Suppressor macrophage treated with lipopolysaccharide for 1 hour (primary cell): ENCODE results near the gene ANKS1A.

Experiments
- DNase-seq, 3 donors: peaks; one replicate each; pipeline ENCODE4 v3.0.0-alpha.2; 2020 to 2022

The ANKS1A gene

DNA sequence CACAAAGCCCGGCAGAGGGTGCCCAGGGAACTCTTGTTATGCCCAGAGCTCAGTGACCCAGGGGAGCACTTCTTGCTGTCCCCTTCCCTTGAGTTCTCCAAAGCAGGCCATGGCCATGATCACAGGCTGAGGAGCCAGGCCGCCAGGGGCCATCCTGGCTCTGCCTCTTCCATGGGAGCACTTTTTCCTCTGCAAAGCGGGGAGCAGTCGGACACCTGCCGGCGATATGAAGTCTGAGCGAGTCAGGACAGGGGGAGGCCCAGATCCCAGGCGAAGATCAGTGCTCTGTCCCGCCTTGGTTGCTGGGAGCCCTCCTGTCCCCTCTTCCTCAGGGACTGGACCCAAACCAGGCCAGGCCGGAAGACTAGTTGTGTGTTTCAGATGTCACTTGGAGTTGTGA lies 184.2 kb downstream of the ANKS1A start:
- DNase-seq, result no peak

DNA sequence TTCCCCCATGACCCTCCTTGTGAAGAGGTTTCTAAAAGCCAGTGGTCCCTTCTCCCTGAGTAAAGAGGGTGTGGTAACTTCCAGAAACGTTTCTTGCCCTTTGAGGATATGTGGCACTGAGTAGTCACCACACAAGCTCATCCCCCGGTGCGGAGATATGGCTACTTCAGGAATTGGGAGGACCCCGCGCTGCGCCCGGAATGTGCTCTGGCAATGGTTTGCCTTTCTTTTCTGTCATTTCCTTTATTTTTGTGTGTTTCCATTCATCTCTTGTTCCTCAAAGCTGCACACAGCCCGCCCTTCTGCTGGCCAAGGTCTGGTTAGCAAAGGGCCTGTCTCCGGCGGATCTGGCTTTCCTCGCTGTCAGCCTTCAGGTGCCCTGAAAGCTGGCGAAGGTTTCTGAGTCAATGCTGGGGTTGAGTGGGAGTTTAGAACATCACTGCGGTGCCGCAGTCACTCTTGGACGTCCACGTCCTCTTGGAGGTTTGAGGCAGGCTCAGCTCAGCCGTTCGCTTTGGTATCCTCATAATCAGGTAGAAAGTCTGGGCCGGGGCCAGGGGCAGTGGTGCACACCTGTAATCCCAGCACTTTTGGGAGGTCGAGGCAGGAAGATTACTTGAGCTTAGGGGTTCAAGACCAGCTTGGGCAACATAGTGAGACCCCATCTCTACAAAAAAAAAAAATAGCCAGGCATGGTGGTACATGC lies 184.9 kb downstream of the ANKS1A start:
- no peak for DNase-seq

DNA sequence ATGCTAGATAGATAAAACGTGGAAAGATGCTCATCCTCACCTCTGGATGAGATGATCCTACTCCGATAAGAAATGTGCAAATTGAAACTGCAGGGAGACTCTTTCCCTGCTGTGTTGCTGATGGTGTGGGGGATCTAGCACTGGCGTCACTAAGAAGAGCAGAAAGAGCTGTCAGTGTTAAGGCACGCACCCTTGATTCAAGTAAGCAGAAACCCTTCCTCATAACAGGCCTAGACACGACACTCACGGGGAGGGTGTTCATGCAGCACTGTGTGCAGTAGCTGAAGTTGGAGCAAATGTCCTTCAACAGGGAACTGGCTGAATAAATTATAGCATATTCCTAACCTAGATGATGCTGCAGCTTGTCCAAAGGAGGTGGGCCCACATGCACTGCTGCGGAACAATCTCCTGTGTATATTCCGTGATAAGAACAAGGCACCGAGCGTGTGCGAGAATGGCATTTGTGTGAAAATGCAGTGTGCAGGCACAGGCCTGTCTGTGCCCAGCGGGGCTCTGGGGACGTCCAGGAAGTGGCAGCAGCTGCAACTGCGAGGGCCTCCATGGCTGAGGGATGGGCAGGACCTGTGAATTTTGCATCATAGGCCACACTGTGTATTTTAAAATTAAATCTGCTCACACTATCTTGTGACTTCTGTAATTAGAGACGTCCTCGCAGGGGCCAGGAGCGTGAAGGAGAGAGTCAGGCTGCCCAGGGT lies 188.1 kb downstream of the ANKS1A start:
- no peak for DNase-seq

DNA sequence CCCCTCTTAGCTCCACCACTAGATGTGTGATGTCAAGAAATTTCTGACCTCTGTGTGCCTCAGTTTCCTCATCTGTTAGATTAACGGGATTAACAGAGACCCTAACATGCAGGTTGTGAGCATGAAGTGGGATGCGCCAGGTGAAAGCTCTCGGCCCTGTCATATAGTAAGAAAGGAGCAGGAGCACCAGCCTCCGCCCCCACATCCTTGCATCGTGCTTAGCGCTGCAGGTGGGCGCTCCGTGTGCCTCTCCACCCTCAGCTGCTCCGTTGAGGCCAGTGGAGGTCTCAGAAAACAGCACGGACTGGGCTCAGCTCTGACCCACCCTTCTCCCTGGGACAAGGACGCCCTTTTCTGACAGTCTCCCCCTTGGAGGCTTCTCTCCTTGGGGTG lies 188.7 kb downstream of the ANKS1A start:
- no peak for DNase-seq

DNA sequence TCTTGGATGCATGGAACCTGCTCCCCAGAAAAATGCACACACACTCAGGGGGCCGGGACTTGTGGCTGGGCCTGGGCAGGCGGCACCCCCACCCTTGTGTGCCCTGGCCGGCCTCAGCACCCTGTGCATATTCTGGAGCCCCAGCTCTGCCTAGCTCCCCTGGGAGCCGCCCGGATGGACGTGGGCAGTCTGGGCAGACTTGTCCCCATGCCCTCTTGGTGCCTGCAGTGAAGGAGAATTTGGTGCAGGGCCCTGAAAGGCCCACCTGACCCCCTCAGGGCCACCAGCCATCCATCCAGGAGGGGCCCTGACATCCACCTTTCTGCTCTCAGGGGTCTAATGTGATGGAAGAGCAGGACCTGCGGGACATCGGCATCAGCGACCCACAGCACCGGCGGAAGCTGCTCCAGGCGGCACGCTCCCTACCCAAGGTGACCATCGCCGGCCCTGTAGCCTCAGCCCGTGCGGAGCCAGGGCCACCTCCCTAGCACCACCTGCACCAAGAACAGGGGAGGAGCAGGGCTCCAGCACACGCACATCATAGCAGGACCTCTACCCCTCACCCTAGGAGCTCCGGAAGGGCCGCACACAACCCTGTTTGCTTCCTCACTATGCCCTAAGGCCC lies 189.3 kb downstream of the ANKS1A start:
- no peak for DNase-seq

DNA sequence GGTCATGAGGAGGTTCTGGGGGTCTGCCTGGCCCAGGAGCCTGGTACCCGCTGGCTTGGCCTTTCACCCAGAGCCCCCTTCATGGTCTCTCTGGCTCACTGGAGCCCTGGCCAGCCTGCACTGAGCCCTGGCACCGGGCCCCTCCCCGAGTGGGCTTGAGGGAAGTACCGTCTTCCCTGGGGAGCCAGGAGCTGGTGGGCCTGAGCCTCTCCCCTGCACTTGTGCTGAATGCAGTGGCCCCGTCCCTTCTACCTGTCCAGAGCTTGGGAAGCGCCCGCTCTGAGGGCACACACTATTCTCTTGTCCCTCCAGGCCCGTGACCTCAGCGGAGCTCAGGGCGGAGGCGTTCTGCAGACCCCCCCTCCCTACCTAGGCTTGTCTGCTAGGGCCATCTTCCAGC lies 189.8 kb downstream of the ANKS1A start:
- DNase-seq, result no peak

DNA sequence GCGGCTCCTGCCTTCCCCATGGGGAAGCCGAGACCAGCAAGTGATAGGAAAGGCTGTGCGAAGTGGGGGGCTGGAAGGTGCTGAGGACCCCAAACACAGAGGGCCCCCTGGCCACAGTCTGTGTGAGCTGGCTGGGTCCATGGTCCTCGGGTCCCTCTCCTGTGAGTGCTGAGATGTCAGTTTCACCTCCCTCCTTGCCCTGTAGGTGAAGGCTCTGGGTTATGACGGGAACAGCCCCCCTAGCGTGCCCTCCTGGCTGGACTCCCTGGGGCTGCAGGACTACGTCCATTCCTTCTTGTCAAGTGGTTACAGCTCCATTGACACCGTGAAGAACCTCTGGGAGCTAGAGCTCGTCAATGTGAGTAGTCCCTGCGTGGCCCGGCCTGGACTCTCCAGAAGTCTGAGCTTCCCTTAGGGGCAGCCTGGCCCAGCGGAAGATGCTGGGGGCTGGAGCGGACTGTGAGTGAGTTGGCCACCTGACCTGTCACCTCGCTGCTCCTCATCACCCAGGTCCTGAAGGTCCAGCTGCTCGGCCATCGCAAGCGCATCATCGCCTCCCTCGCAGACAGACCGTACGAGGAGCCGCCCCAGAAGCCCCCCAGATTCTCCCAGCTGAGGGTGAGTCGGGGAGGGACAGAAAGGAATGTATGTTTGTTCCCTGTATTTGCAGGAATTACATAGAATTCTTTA lies 190.4 kb downstream of the ANKS1A start:
- DNase-seq, result no peak

DNA sequence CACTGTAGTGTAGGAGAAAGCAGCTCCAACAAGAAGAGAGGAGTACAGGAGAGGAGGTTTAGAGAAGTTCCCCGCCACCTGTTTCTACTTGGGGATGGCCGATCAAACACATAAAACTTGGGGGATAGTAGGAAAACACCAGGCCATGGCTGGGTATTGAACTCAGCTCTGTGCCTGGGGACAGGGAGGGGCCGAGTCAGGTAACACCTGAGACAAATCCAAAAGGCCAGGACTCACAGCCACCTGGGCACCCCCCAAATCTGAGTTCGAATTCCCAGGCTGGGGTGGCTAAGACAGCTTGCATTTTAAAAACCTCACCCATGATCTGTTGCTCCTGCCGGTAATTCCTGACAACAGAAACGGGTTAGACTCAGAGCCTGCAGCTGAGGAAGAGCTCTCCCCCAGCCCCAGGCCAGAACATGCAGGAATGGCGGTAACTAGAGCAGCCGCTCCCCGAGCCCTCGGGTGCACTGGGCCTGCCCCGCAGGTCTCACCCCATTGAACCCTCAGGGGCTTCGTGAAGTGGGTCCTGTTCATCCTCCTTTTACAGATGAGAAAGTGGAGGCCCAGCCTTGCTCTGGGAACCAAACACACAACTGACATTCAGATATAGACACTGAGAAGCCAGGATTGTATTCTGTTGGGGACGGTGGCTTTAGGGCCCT lies 191.1 kb downstream of the ANKS1A start:
- DNase-seq, result no peak

DNA sequence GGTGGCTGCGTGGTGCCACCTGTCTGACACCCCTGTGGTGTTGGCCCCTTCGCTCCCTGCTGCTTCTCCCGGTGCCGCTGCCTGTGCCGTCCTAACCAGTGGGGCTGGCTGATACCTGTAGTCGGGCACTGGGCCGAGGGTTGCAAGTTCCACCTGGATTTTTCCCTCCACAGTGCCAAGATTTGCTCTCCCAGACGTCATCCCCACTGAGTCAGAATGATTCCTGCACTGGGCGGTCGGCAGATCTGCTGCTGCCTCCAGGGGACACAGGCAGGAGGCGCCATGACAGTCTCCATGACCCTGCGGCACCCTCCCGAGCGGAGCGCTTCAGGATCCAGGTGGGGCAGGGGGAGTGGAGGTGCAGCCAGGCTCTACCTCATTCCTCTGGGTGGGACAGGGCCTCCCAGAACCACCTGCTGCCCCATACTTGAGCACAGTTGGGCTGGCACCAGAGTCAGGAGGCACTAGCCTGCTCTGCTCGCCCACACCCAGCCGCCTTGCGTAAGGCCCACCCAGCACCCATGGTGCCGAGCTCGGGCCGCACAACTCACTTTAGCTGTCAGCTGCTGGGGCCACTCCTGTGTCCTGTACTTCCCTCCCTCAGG lies 191.9 kb downstream of the ANKS1A start:
- peak; percentile 51 to 64 (median 54) for DNase-seq

DNA sequence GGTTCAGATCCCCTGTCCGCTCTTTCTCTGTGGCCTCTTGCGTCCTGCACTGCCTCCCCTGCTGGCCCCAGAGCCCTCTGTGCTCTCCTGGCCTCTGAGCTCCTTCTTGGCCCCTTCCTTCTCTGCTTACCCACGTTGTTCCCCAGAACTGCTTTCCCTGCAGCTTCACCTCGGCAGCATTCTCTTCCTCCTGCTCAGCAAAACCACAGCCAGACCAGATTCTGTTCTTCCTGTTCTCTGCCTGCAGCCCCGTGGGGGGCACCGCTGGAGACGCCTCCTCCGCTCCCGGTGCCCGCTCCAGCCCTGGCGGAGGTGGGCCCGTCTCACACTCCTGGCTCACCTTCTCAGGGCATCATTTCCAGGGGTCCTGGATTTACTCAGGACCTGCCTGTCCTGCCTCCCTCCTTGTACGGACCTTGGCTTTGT lies 192.4 kb downstream of the ANKS1A start:
- DNase-seq, result peak in 2 of 3 donors; percentile 31 to 34

DNA sequence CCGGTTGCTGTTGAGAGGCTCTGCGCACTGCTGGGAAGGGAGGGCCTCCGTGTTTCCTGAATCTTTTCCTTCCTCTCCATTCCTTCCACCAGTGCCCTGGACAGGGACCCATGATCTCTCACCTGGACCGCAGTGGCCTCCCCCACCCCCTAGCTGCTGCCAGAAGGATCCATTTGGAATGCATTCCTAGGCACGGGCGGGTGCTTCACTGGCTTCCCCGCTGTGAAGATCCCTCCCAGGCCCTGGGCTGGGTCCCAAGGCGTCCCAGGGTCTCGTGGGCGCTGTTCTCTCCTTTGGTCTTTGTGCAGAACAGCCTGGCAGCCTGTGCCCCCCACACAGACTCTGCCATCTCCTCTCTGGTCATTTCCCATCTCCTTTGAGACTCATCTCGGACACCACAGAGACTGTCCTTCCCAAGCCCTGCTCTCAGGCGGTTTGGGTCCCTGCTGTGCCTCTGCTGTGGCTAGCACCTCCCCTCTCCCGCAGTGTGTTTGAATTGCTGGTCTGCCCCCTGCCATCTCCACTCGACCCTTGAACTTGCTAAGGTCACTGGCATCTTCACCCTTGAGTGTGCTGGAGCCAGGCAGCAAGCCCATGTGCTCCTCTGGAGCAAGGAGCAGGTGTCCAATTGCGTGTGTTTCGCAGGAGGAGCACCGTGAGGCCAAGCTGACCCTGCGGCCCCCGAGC lies 193.1 kb downstream of the ANKS1A start:
- DNase-seq, result no peak

DNA sequence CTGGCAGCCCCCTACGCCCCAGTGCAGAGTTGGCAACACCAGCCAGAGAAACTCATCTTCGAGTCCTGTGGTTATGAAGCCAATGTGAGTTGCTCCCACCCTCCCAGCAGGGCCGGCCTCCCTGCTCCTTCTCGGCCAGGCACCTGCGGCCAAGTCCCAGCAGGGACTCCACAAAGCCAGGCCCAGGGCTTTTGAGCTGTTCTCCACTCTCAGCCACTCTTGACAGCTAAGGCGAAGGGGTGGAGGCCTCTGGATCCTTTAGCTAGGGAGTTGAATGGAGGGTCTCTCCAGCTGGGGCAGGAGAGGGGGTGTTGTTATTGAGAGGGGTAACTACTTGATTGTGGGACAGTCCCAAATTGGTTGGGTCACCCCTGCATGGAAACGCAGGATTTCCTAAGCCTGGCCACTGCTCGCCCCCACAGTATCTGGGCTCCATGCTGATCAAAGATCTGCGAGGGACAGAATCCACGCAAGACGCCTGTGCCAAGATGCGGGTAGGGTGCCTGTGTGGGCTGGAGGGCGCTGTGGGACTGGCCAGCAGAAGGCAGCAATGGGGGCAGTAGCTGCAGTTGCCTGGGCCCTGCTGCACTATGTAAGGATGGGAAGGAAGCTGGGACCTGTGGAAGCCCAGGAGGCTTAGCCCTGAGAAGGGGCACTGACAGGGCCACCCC lies 193.8 kb downstream of the ANKS1A start:
- no peak for DNase-seq

DNA sequence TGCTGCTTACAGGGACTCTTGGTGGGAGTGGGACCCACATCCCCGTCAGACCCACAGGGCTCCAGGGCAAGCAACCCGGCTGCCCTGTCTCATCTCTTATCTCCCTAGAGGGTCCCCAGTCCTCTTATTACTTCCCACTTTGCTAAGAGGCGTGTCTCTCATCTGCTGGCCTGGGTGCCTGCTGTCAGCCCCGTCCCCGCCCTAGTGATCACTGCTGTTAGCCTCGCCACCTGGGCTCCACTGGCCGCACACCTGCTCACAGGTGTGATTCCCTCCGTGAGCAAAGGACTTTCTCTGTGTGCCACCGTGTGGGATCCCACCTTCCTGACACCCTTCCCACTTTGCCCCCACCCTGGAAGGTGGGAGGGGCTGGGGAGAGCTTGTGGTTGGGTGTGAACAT lies 194.5 kb downstream of the ANKS1A start:
- no peak for DNase-seq

DNA sequence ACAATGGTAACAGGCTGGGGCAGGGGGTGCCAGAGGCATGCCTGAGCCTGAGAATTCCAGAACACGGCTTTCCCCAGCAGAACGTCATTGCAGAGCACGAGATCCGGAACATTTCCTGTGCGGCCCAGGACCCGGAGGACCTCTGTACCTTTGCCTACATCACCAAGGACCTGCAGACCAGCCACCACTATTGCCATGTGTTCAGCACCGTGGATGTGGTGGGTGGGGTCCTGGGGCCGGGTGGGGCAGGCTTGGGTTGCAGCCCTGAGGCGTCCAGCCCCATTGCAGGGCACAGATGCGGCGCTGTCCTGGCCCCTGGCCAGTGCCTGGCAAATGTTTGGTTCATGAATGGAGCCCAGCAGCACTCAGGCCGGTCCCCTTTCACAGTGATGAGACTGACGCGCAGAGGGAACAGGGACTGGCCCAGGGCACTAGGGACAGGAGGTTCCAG lies 195.0 kb downstream of the ANKS1A start:
- DNase-seq, result no peak

DNA sequence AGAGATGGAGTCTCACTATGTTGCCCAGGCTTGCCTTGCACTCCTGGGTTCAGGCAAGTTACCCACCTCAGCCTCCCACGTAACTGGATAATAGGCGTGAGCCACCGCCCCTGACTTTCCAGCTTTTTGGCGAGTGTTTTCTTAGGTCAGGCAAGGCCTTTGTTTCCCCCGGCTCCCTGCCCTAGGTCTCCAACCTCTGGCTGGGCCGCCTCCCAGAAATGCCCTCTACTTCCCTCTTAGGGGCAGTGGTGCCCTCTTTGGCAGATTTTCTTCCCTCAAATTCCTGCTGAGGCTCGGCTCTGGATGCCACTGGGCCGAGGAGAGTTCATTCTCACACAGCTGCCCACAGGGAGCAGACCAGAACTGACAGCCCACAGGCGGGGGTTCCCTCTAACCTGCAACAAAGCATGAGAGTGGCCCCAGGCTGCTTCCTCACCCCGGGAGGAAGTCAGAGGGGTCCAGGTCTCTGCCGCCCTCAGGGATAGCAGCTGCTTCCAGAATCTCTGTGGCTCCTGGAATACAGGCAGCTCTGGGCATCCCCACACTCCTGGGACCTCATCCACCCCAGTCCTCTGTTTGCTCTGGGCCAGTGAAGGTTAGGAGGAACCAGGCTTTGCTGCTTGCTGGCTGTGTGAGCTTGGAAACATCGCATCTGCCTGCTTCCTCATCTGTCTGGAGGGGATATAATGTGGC lies 195.6 kb downstream of the ANKS1A start:
- DNase-seq, result no peak

DNA sequence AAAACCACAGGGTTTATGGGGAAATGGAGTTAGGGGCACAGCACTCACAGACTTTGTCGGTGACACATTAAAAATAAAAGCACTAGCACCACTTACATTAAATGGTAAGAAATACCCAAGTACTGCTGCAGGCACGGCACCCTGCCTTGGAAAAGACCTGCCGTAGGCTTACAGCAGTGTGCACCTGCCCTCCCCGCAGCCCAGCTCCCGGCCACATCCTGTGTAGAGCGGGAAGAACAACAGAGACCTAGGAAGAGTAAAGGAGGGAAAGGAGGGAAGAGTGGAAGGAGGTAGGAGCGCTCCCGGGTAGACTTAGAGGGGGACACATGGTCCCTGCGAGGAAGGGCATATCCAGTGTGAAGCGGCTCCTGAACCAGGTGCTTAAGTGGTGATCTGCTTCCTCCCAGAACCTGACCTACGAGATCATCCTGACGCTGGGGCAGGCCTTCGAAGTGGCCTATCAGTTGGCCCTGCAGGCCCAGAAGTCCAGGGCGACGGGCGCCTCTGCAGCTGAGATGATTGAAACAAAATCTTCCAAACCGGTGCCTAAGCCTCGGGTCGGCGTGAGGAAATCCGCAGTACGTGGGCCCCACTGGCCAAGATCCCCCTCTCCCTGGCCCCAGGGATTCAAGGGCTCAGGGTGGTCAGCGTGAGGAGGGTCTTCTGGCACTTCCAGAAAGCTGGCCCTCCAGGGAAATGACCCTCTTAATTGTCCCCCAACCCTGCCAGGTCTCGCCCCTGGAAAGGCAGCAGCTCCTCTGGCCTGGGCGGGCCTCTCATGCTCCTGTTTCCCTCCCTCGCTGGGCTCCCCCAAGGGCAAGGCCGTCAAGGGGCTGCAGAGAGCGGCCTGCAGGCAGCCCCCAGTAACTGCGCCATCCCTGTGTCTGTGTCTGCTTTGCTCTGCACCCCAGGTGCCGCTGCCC lies 196.6 kb downstream of the ANKS1A start:
- DNase-seq, result no peak

DNA sequence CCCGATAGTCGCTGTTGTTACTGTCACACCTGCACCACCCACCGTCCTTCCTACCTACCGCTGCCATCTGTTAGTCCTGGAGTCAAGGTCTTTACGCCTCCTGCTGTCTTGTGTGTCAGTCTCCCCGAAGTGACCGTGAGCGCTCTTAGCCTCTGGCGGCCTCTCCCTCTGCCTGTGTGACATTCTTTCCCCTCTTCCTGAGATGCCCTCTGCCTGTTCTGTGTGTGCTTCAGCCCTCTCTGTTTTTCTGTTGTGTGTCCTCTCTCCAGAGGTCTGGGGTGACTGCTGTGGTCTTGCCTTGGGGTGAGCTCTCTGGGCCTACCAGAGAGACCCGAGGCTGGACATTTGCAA lies 197.2 kb downstream of the ANKS1A start:
- no peak for DNase-seq

DNA sequence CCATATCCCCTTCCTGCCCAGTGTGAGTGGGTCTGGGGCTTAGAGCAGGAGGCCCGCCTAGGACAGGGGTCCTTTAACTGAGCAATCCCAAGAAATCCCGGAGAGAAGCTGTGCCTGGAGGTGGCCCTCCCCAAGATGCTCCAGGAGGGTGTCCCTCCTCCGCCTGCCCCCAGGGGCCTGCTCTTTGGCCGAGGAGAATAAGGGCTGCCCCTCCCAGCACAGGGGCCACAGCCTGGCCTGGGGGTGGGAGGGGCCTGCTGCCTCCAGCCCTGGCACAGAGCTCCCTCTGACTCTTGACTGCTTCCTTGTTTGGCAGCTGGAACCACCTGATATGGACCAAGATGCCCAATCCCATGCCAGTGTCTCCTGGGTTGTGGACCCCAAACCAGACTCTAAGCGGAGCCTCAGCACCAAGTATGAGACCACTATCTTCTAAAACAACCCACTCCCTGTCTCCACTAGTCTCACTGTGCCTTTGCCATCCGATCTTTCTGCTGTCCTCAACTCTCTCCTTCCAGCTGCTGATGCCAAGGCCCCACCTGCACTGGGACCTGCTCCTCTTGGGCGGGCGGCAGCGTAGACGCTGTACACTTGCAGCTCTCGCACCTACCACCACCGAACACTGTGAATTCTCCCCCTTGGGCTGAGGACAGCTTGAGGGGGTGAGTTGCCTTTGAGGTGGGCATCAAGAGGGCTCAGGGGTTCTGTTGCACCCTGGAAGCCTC lies 197.7 kb downstream of the ANKS1A start:
- DNase-seq, result no peak
